HEK293 (cell line): Measurements from ENCODE around the gene FAM229B.

Source experiments
- CTCF ChIA-PET: fragments of 350-600 bp; formaldehyde crosslinking; extraction: SDS; loops from one replicate; lab custom pipeline; 2021; ENCODE audit warnings: antibody characterized with exemption; lab: Yijun Ruan, JAX
- POLR2A ChIA-PET: fragments of 300-600 bp; formaldehyde crosslinking; extraction: SDS; loops from one replicate; lab custom pipeline; 2020; ENCODE audit warnings: antibody characterized with exemption, inconsistent platforms; lab: Yijun Ruan, JAX
- H3K27ac ChIP-seq: fragments of 200-500 bp; sonication (Bioruptor generic); 2 replicates; pipeline ENCODE4 v1.5.1; 2014; ENCODE audit warnings: low read depth, low read length, control low read depth, inconsistent platforms; ENCODE audit errors: extremely low read depth
- H3K36me3 ChIP-seq, 2 experiments: fragments of 200-500 bp in 1 of 2; sonication (Bioruptor generic) in 1 of 2; 1 replicate in 1 of 2; 2 replicates in 1 of 2; pipeline ENCODE4 v1.5.1; 2014 to 2017; ENCODE audit warnings: inconsistent platforms in 2 of 2, low read length in 2 of 2; ENCODE audit not compliant: control insufficient read depth in 2 of 2, insufficient read depth in 1 of 2
- H3K4me1 ChIP-seq: fragments of 200-500 bp; sonication (Bioruptor generic); 2 replicates; pipeline ENCODE4 v1.5.1; 2014; ENCODE audit warnings: mild to moderate bottlenecking, low read length, inconsistent platforms; ENCODE audit not compliant: control insufficient read depth, insufficient read depth
- H3K4me3 ChIP-seq: 2 replicates; pipeline ENCODE4 v1.5.1; 2011; ENCODE audit warnings: low read depth, mild to moderate bottlenecking, control low read depth, low read length, moderate library complexity
- H3K9me3 ChIP-seq: fragments of 200-500 bp; sonication (Bioruptor generic); 2 replicates; pipeline ENCODE4 v1.5.1; 2014; ENCODE audit warnings: low read depth, low read length, inconsistent platforms; ENCODE audit not compliant: control insufficient read depth, insufficient read depth
- GLI4 ChIP-seq: fragments of 450-650 bp; formaldehyde crosslinking; IDR thresholded peaks from 2 replicates; pipeline ENCODE4 v1.5.1; 2016; ENCODE audit warnings: missing biosample characterization, missing genetic modification characterization
- MYNN ChIP-seq: fragments of 450-650 bp; formaldehyde crosslinking; IDR thresholded peaks from 2 replicates; pipeline ENCODE4 v1.5.1; 2016; ENCODE audit warnings: missing biosample characterization, missing genetic modification characterization, borderline replicate concordance
- WT1 ChIP-seq: fragments of 450-650 bp; formaldehyde crosslinking; IDR thresholded peaks from 2 replicates; pipeline ENCODE4 v1.5.1; 2016; ENCODE audit warnings: missing biosample characterization, missing genetic modification characterization
- ZEB2 ChIP-seq: fragments of 450-650 bp; formaldehyde crosslinking; IDR thresholded peaks from 2 replicates; pipeline ENCODE4 v1.5.1; 2016; ENCODE audit warnings: missing biosample characterization, missing genetic modification characterization
- ZFP69B ChIP-seq: fragments of 450-650 bp; formaldehyde crosslinking; IDR thresholded peaks from 2 replicates; pipeline ENCODE4 v1.5.1; 2016; ENCODE audit warnings: missing biosample characterization, missing genetic modification characterization
- ZNF112 ChIP-seq: fragments of 450-650 bp; formaldehyde crosslinking; IDR thresholded peaks from 2 replicates; pipeline ENCODE4 v1.5.0; 2017; ENCODE audit warnings: missing biosample characterization, missing genetic modification characterization
- ZNF133 ChIP-seq: fragments of 450-650 bp; formaldehyde crosslinking; IDR thresholded peaks from 2 replicates; pipeline ENCODE4 v1.5.1; 2016; ENCODE audit warnings: missing biosample characterization, missing genetic modification characterization
- ZNF138 ChIP-seq: fragments of 450-650 bp; formaldehyde crosslinking; IDR thresholded peaks from 2 replicates; pipeline ENCODE4 v1.5.1; 2016; ENCODE audit warnings: missing biosample characterization, missing genetic modification characterization, borderline replicate concordance
- ZNF140 ChIP-seq: fragments of 450-650 bp; formaldehyde crosslinking; IDR thresholded peaks from 2 replicates; pipeline ENCODE4 v1.5.1; 2016; ENCODE audit warnings: missing biosample characterization, missing genetic modification characterization
- ZNF184 ChIP-seq: fragments of 450-650 bp; IDR thresholded peaks from 2 replicates; pipeline ENCODE4 v1.5.1; 2018; ENCODE audit warnings: missing biosample characterization, mild to moderate bottlenecking, missing genetic modification characterization
- ZNF19 ChIP-seq: fragments of 450-650 bp; formaldehyde crosslinking; IDR thresholded peaks from 2 replicates; pipeline ENCODE4; 2016; ENCODE audit warnings: missing biosample characterization, missing genetic modification characterization, low read depth
- ZNF24 ChIP-seq: fragments of 450-650 bp; formaldehyde crosslinking; IDR thresholded peaks from 2 replicates; pipeline ENCODE4 v1.5.1; 2016; ENCODE audit warnings: missing biosample characterization, missing genetic modification characterization
- ZNF335 ChIP-seq: fragments of 450-650 bp; formaldehyde crosslinking; conservative IDR thresholded peaks from 2 replicates; pipeline ENCODE4 v1.5.1; 2016; ENCODE audit warnings: missing biosample characterization, missing genetic modification characterization
- ZNF473 ChIP-seq: fragments of 450-650 bp; formaldehyde crosslinking; IDR thresholded peaks from 2 replicates; pipeline ENCODE4 v1.5.1; 2017; ENCODE audit warnings: missing biosample characterization, missing genetic modification characterization
- ZNF596 ChIP-seq: fragments of 450-650 bp; IDR thresholded peaks from 2 replicates; pipeline ENCODE4 v1.5.0; 2018; ENCODE audit warnings: missing biosample characterization, mild to moderate bottlenecking, missing genetic modification characterization, moderate library complexity
- ZNF670 ChIP-seq: fragments of 450-650 bp; formaldehyde crosslinking; IDR thresholded peaks from 2 replicates; pipeline ENCODE4 v1.5.1; 2016; ENCODE audit warnings: missing biosample characterization, missing genetic modification characterization, low read depth
- TF ChIP-seq, protein P1 (sequence below): fragments of 450-650 bp; formaldehyde crosslinking; IDR thresholded peaks from 2 replicates; pipeline ENCODE4 v1.5.1; 2016; ENCODE audit warnings: missing biosample characterization, missing genetic modification characterization, borderline replicate concordance
- TF ChIP-seq, protein P2 (sequence below): fragments of 450-650 bp; formaldehyde crosslinking; IDR thresholded peaks from 2 replicates; pipeline ENCODE4 v1.5.1; 2016; ENCODE audit warnings: missing biosample characterization, missing genetic modification characterization
- TF ChIP-seq, protein P3 (sequence below): fragments of 450-650 bp; formaldehyde crosslinking; IDR thresholded peaks from 2 replicates; pipeline ENCODE4; 2016; ENCODE audit warnings: missing biosample characterization, missing genetic modification characterization
- TF ChIP-seq, protein P4 (sequence below): fragments of 450-650 bp; formaldehyde crosslinking; IDR thresholded peaks from 2 replicates; pipeline ENCODE4 v1.5.1; 2016; ENCODE audit warnings: missing biosample characterization, missing genetic modification characterization
- TF ChIP-seq, protein P5 (sequence below): fragments of 450-650 bp; formaldehyde crosslinking; IDR thresholded peaks from 2 replicates; pipeline ENCODE4 v1.5.1; 2016; ENCODE audit warnings: missing biosample characterization, missing genetic modification characterization

Gene FAM229B

DNA sequence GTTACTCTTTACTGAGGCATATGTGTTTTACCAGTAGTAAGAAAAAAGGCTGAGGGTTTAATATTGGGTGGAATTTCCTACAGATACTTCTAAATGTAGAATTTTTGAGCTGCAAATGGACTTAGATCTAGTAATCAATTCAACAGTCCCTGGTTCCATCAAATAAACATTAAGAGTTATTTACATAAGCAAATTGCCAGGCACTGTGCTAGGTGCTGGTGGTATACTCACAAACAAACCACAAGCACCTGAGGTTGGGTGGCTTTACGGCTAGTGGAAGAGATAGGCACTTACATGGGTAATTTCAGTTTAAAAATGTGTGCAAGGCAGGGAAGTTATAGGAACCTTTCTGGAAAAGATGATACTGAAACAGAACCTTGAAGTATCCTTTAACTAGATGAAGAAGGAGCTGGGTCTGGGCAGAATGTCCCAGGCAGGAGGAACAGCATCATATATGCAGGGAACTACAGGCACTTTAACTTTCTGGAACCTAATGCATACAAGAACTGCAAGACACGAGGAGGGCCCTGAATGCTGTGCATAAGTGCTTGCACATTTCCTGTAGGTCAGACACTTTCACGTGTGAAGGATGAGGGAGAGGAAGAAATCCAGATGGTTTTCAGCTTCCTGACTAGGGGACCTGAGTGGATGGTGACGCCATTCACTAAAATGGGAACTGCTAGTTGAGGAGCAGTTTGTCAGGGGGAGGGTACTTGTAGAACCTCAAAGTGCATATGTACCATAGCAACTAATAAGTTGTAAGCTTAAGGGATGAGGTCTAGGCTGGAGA is 29.0 kb upstream of the FAM229B start:
- H3K27ac ChIP-seq = no peak overlapping the region
- no peaks in the 10 kb centered on the region for H3K4me1 ChIP-seq
- ChIA-PET CTCF (interaction anchor here (0.5 to 1.9 kb wide), 4 partner anchors 9 to 359 kb away, joined by 3 to 11 read pairs (median 4); no protein-coding TSS in a partner anchor), POLR2A (no interaction called here)
- H3K4me3 ChIP-seq = no peak overlapping the region
- H3K9me3 ChIP-seq = no peaks in the 10 kb centered on the region
- TF ChIP-seq ZNF24 (tag by site-specific recombination) (no peak), ZNF138 (tag by site-specific recombination) (no peak), ZEB2 (no peak), ZNF670 (no peak), ZNF184 (tag by site-specific recombination) (no peak), ZNF596 (tag by site-specific recombination) (no peak), WT1 (tag by site-specific recombination) (no peak), ZFP69B (no peak), ZNF140 (no peak), ZNF19 (tag by site-specific recombination) (no peak), ZNF112 (no peak)
- TF ChIP-seq, protein P1, sequence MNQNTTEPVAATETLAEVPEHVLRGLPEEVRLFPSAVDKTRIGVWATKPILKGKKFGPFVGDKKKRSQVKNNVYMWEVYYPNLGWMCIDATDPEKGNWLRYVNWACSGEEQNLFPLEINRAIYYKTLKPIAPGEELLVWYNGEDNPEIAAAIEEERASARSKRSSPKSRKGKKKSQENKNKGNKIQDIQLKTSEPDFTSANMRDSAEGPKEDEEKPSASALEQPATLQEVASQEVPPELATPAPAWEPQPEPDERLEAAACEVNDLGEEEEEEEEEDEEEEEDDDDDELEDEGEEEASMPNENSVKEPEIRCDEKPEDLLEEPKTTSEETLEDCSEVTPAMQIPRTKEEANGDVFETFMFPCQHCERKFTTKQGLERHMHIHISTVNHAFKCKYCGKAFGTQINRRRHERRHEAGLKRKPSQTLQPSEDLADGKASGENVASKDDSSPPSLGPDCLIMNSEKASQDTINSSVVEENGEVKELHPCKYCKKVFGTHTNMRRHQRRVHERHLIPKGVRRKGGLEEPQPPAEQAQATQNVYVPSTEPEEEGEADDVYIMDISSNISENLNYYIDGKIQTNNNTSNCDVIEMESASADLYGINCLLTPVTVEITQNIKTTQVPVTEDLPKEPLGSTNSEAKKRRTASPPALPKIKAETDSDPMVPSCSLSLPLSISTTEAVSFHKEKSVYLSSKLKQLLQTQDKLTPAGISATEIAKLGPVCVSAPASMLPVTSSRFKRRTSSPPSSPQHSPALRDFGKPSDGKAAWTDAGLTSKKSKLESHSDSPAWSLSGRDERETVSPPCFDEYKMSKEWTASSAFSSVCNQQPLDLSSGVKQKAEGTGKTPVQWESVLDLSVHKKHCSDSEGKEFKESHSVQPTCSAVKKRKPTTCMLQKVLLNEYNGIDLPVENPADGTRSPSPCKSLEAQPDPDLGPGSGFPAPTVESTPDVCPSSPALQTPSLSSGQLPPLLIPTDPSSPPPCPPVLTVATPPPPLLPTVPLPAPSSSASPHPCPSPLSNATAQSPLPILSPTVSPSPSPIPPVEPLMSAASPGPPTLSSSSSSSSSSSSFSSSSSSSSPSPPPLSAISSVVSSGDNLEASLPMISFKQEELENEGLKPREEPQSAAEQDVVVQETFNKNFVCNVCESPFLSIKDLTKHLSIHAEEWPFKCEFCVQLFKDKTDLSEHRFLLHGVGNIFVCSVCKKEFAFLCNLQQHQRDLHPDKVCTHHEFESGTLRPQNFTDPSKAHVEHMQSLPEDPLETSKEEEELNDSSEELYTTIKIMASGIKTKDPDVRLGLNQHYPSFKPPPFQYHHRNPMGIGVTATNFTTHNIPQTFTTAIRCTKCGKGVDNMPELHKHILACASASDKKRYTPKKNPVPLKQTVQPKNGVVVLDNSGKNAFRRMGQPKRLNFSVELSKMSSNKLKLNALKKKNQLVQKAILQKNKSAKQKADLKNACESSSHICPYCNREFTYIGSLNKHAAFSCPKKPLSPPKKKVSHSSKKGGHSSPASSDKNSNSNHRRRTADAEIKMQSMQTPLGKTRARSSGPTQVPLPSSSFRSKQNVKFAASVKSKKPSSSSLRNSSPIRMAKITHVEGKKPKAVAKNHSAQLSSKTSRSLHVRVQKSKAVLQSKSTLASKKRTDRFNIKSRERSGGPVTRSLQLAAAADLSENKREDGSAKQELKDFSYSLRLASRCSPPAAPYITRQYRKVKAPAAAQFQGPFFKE = no peak
- no peaks in the 10 kb centered on the region for H3K36me3 ChIP-seq

DNA sequence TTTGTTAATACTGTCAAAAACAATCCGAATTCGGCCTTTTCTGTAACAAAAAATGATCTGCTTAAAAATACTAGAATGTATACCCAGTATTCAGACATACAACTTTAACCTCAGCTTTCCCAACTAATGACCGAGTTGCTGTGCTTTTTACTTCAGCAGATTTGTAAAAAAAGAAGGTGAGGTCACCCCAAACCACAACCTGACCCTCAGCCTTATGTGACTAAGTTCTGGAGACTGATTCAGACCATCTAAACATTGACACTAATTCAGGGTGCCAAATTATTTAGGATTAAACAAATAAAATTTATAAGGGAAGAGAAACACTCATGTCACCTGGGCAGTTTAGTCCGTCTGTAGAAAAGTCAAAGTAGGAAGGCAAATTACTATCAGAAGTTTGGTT is 25.8 kb upstream of the FAM229B start:
- Histone ChIP-seq H3K9me3 (no peaks in the 10 kb centered on the region), H3K4me1 (no peaks in the 10 kb centered on the region), H3K27ac (no peak overlapping the region), H3K36me3 (no peaks in the 10 kb centered on the region), H3K4me3 (no peak overlapping the region)
- POLR2A ChIA-PET = interaction anchor here (0.9 kb wide), 1 partner anchor 15 kb away, joined by 3 read pairs; no protein-coding TSS in a partner anchor
- CTCF ChIA-PET = interaction anchor here (1.0 to 1.8 kb wide), 3 partner anchors 11 to 24 kb away, joined by 3 to 5 read pairs (median 3); no protein-coding TSS in a partner anchor
- TF ChIP-seq, protein P2, sequence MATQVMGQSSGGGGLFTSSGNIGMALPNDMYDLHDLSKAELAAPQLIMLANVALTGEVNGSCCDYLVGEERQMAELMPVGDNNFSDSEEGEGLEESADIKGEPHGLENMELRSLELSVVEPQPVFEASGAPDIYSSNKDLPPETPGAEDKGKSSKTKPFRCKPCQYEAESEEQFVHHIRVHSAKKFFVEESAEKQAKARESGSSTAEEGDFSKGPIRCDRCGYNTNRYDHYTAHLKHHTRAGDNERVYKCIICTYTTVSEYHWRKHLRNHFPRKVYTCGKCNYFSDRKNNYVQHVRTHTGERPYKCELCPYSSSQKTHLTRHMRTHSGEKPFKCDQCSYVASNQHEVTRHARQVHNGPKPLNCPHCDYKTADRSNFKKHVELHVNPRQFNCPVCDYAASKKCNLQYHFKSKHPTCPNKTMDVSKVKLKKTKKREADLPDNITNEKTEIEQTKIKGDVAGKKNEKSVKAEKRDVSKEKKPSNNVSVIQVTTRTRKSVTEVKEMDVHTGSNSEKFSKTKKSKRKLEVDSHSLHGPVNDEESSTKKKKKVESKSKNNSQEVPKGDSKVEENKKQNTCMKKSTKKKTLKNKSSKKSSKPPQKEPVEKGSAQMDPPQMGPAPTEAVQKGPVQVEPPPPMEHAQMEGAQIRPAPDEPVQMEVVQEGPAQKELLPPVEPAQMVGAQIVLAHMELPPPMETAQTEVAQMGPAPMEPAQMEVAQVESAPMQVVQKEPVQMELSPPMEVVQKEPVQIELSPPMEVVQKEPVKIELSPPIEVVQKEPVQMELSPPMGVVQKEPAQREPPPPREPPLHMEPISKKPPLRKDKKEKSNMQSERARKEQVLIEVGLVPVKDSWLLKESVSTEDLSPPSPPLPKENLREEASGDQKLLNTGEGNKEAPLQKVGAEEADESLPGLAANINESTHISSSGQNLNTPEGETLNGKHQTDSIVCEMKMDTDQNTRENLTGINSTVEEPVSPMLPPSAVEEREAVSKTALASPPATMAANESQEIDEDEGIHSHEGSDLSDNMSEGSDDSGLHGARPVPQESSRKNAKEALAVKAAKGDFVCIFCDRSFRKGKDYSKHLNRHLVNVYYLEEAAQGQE = no peak
- no peak for TF ChIP-seq MYNN (tag by site-specific recombination)
- TF ChIP-seq, protein P3, sequence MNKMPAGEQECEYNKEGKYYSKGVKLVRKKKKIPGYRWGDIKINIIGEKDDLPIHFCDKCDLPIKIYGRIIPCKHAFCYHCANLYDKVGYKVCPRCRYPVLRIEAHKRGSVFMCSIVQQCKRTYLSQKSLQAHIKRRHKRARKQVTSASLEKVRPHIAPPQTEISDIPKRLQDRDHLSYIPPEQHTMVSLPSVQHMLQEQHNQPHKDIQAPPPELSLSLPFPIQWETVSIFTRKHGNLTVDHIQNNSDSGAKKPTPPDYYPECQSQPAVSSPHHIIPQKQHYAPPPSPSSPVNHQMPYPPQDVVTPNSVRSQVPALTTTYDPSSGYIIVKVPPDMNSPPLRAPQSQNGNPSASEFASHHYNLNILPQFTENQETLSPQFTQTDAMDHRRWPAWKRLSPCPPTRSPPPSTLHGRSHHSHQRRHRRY = no peak
- TF ChIP-seq GLI4 = no peak
- no peak for TF ChIP-seq ZNF473 (tag by site-specific recombination)
- TF ChIP-seq, protein P4, sequence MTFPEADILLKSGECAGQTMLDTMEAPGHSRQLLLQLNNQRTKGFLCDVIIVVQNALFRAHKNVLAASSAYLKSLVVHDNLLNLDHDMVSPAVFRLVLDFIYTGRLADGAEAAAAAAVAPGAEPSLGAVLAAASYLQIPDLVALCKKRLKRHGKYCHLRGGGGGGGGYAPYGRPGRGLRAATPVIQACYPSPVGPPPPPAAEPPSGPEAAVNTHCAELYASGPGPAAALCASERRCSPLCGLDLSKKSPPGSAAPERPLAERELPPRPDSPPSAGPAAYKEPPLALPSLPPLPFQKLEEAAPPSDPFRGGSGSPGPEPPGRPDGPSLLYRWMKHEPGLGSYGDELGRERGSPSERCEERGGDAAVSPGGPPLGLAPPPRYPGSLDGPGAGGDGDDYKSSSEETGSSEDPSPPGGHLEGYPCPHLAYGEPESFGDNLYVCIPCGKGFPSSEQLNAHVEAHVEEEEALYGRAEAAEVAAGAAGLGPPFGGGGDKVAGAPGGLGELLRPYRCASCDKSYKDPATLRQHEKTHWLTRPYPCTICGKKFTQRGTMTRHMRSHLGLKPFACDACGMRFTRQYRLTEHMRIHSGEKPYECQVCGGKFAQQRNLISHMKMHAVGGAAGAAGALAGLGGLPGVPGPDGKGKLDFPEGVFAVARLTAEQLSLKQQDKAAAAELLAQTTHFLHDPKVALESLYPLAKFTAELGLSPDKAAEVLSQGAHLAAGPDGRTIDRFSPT (tag by site-specific recombination) = no peak
- no peak for TF ChIP-seq ZNF133 (tag by site-specific recombination)
- TF ChIP-seq, protein P5, sequence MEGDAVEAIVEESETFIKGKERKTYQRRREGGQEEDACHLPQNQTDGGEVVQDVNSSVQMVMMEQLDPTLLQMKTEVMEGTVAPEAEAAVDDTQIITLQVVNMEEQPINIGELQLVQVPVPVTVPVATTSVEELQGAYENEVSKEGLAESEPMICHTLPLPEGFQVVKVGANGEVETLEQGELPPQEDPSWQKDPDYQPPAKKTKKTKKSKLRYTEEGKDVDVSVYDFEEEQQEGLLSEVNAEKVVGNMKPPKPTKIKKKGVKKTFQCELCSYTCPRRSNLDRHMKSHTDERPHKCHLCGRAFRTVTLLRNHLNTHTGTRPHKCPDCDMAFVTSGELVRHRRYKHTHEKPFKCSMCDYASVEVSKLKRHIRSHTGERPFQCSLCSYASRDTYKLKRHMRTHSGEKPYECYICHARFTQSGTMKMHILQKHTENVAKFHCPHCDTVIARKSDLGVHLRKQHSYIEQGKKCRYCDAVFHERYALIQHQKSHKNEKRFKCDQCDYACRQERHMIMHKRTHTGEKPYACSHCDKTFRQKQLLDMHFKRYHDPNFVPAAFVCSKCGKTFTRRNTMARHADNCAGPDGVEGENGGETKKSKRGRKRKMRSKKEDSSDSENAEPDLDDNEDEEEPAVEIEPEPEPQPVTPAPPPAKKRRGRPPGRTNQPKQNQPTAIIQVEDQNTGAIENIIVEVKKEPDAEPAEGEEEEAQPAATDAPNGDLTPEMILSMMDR (tag by site-specific recombination) = no peak
- no peak for TF ChIP-seq ZNF335 (tag by site-specific recombination)
